H1 (cell line): ENCODE results near the gene EPHA2. TPM values are rescaled to one million over a fixed set of nuclear protein-coding genes. Genes with fewer than 3 reads are reported as not detected.

Source experiments
- CHD7 ChIP-seq: fragments of 300-600 bp; sonication (generic); IDR thresholded peaks from 2 replicates; pipeline ENCODE4 v1.7.1; 2012; ENCODE audit warnings: low read length, moderate library complexity, mild to moderate bottlenecking, inconsistent platforms; ENCODE audit not compliant: insufficient replicate concordance
- polyA plus RNA-seq, 7 experiments: library from polyadenylated mRNA; depleted of rRNA in 3 of 7; stranded (reverse) in 5 of 7; unstranded in 2 of 7; fragments of >200 nt in 5 of 7; fragments of 200-250 nt in 2 of 7; gene quantifications; 1 replicate in 5 of 7; 2 replicates in 1 of 7; 4 replicates in 1 of 7; pipeline versions ENCODE4 v1.2.1 to v1.2.3, GENCODE V29; 2011 to 2013; ENCODE audit warnings: missing spikeins in 2 of 7, mixed read lengths in 2 of 7
- total RNA-seq: library from RNA; stranded (reverse); fragmentation: NEBNext Ultra II Directional; extraction: Animal tissue kit (Norgen Biotek cat#: 25700); gene quantifications from 2 replicates; pipeline ENCODE4 v1.2.1, GENCODE V29; 2021
- TF ChIP-seq, protein P1 (sequence below): IDR thresholded peaks from 2 replicates; pipeline ENCODE4 v1.6.1; 2011; ENCODE audit warnings: low read length, improper control_type of control experiment

EPHA2 gene
- total and polyA plus RNA-seq, 2 of the 8 experiments (the other 6 are each of a cell fraction or from before 2014, with no cell fraction given): 26.8 to 33.6 TPM

GRCh38 chr1:16092923-16093511, 62.9 kb downstream of the EPHA2 start (continued):
- TF ChIP-seq, protein P1, sequence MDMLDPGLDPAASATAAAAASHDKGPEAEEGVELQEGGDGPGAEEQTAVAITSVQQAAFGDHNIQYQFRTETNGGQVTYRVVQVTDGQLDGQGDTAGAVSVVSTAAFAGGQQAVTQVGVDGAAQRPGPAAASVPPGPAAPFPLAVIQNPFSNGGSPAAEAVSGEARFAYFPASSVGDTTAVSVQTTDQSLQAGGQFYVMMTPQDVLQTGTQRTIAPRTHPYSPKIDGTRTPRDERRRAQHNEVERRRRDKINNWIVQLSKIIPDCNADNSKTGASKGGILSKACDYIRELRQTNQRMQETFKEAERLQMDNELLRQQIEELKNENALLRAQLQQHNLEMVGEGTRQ: no peak
- no peak for TF ChIP-seq CHD7
